ENCODE data around the gene VPS41. TPM values are rescaled to one million over a fixed set of nuclear protein-coding genes. Genes with fewer than 3 reads are reported as not detected.

VPS41 gene
- total RNA-seq, 2 experiments from 2014 or later = 23.2 to 46.1 TPM

DNA sequence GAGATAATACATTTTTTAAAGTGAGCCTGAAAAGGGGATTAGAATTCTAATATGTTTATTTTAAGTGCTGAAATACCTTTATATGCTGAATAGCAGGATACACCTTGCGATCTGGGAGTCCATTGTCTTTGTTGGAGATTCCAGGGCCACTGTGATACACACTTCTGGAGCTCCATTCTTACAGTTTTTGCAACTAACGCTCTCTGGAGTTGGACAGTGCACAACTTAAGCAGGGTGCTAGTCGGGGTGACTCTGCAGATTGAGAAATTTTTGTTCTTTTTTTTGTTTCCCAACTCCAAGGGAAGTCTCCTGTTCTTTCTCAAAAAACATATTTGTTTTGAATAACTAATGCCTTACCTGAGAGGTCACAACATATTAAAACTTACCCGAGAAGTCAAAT is 45.0 kb upstream of the VPS41 start:
- Histone ChIP-seq H3K9me3 (ENCODE audit: low read length) (no peaks in the 10 kb centered on the region), H3K36me3 (ENCODE audit: insufficient read depth, low read length) (no peaks in the 10 kb centered on the region), H3K9me2 (ENCODE audit: insufficient read depth, low read length) (no peaks in the 10 kb centered on the region; the same call in 1 of the 2 replicates), H4K20me1 (ENCODE audit: insufficient read depth, low read length) (no peaks in the 10 kb centered on the region; the same call in 1 of the 2 replicates), H3K4me3 (ENCODE audit: low read depth, low read length, poor library complexity, severe bottlenecking) (no peak overlapping the region), H3K4me2 (ENCODE audit: low read length) (no peak overlapping the region), H3K27ac (ENCODE audit: low read depth, low read length, poor library complexity, severe bottlenecking) (no peak overlapping the region), H2AFZ (ENCODE audit: low read length) (no peak overlapping the region), H3K79me2 (ENCODE audit: insufficient read depth, low read depth, low read length) (no peaks in the 10 kb centered on the region), H3K4me1 (ENCODE audit: insufficient read depth, low read length, poor library complexity, severe bottlenecking) (no peaks in the 10 kb centered on the region)
- TF ChIP-seq EZH2phosphoT487 (IDR thresholded peaks at IDR 0.05; ENCODE audit: borderline replicate concordance, low read depth, low read length) = no peak
- TF ChIP-seq, protein P1, sequence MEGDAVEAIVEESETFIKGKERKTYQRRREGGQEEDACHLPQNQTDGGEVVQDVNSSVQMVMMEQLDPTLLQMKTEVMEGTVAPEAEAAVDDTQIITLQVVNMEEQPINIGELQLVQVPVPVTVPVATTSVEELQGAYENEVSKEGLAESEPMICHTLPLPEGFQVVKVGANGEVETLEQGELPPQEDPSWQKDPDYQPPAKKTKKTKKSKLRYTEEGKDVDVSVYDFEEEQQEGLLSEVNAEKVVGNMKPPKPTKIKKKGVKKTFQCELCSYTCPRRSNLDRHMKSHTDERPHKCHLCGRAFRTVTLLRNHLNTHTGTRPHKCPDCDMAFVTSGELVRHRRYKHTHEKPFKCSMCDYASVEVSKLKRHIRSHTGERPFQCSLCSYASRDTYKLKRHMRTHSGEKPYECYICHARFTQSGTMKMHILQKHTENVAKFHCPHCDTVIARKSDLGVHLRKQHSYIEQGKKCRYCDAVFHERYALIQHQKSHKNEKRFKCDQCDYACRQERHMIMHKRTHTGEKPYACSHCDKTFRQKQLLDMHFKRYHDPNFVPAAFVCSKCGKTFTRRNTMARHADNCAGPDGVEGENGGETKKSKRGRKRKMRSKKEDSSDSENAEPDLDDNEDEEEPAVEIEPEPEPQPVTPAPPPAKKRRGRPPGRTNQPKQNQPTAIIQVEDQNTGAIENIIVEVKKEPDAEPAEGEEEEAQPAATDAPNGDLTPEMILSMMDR (conservative IDR thresholded peaks at IDR 0.05; ENCODE audit: low read length) = no peak
- POLR2A ChIA-PET = interaction anchor here (1.0 kb wide), 1 partner anchor 21 kb away, joined by 3 read pairs; no protein-coding TSS in a partner anchor
- no peak for DNase-seq (ENCODE audit: low spot score)
- CTCF ChIA-PET (ENCODE audit: unreplicated experiment) = no interaction called here
- intact Hi-C loops (cut with micrococcal nuclease; ENCODE audit: unreplicated experiment) = no loop called here
- no TSS peak for BruUV-seq (replicated peaks)

DNA sequence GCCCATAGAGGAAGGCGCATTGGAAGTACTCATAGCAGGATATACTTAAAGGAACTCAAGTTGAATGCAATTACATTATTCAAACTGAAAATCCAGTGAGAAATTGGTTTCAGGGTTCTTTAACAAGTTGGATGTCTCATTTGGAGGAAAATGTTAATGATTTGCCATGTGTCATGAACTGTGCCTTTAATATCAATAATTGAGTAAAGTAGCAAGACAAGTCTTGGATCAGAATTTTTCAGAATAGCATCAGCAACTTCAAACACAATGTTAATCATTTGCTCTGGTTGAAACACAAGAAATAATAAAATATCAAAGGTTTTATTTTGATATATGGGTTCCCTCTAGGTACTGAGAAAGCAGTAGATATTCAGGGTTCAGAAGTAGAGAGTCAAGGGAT is 44.2 kb upstream of the VPS41 start:
- Histone ChIP-seq H3K9me2 (ENCODE audit: insufficient read depth, low read length) (no peaks in the 10 kb centered on the region; the same call in 1 of the 2 replicates), H3K36me3 (ENCODE audit: insufficient read depth, low read length) (no peaks in the 10 kb centered on the region), H3K4me1 (ENCODE audit: insufficient read depth, low read length, poor library complexity, severe bottlenecking) (no peaks in the 10 kb centered on the region), H4K20me1 (ENCODE audit: insufficient read depth, low read length) (no peaks in the 10 kb centered on the region; the same call in 1 of the 2 replicates), H3K79me2 (ENCODE audit: insufficient read depth, low read depth, low read length) (no peaks in the 10 kb centered on the region), H3K4me3 (ENCODE audit: low read depth, low read length, poor library complexity, severe bottlenecking) (no peak overlapping the region), H3K27ac (ENCODE audit: low read depth, low read length, poor library complexity, severe bottlenecking) (no peak overlapping the region), H3K9me3 (ENCODE audit: low read length) (no peaks in the 10 kb centered on the region), H3K4me2 (ENCODE audit: low read length) (no peak overlapping the region), H2AFZ (ENCODE audit: low read length) (no peak overlapping the region)
- BruUV-seq (replicated peaks) = no TSS peak
- TF ChIP-seq EZH2phosphoT487 (IDR thresholded peaks at IDR 0.05; ENCODE audit: borderline replicate concordance, low read depth, low read length) = no peak
- TF ChIP-seq, protein P1 (conservative IDR thresholded peaks at IDR 0.05; ENCODE audit: low read length) = no peak
- CTCF ChIA-PET (ENCODE audit: unreplicated experiment) = no interaction called here
- POLR2A ChIA-PET = interaction anchor here (0.6 to 1.0 kb wide), 2 partner anchors 22 to 166 kb away, joined by 3 read pairs; no protein-coding TSS in a partner anchor
- intact Hi-C loops (cut with micrococcal nuclease; ENCODE audit: unreplicated experiment) = no loop called here
- DNase-seq (ENCODE audit: low spot score) = no peak

DNA sequence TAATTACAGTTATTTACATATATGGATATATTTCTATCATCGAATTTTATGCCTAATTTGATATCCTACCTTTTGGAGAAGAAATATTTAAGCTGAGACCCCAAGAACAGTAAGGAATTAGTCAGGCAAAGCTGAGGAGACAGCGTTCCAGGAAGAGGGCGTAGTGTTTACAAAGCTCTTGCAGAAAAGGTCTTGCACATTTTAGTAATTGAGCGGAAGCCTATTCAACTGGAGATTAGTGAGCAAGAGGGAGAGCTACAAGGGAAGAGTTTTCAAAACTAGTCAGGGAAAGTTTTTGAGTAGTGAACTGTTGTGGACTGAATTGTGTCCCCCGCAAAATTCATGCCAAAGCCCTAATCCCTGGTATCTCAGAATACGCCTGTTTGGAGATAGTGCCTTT is 42.2 kb upstream of the VPS41 start:
- intact Hi-C loops (cut with micrococcal nuclease; ENCODE audit: unreplicated experiment) = no loop called here
- CTCF ChIA-PET (ENCODE audit: unreplicated experiment) = no interaction called here
- Histone ChIP-seq H3K9me2 (ENCODE audit: insufficient read depth, low read length) (no peaks in the 10 kb centered on the region; the same call in 1 of the 2 replicates), H3K4me3 (ENCODE audit: low read depth, low read length, poor library complexity, severe bottlenecking) (no peak overlapping the region), H4K20me1 (ENCODE audit: insufficient read depth, low read length) (no peaks in the 10 kb centered on the region; the same call in 1 of the 2 replicates), H3K27ac (ENCODE audit: low read depth, low read length, poor library complexity, severe bottlenecking) (no peak overlapping the region), H3K36me3 (ENCODE audit: insufficient read depth, low read length) (no peaks in the 10 kb centered on the region), H3K79me2 (ENCODE audit: insufficient read depth, low read depth, low read length) (no peaks in the 10 kb centered on the region), H2AFZ (ENCODE audit: low read length) (no peak overlapping the region), H3K9me3 (ENCODE audit: low read length) (no peaks in the 10 kb centered on the region), H3K4me1 (ENCODE audit: insufficient read depth, low read length, poor library complexity, severe bottlenecking) (no peaks in the 10 kb centered on the region), H3K4me2 (ENCODE audit: low read length) (no peak overlapping the region)
- POLR2A ChIA-PET = interaction anchor here (0.6 kb wide), 1 partner anchor 480 kb away, joined by 3 read pairs; no protein-coding TSS in a partner anchor
- TF ChIP-seq EZH2phosphoT487 (IDR thresholded peaks at IDR 0.05; ENCODE audit: borderline replicate concordance, low read depth, low read length) = no peak
- TF ChIP-seq, protein P1 (conservative IDR thresholded peaks at IDR 0.05; ENCODE audit: low read length) = no peak
- DNase-seq (ENCODE audit: low spot score) = no peak
- no TSS peak for BruUV-seq (replicated peaks)

Measured in OCI-LY7 (cell line).